ENCODE data around the gene RETREG1.

Gene RETREG1

DNA sequence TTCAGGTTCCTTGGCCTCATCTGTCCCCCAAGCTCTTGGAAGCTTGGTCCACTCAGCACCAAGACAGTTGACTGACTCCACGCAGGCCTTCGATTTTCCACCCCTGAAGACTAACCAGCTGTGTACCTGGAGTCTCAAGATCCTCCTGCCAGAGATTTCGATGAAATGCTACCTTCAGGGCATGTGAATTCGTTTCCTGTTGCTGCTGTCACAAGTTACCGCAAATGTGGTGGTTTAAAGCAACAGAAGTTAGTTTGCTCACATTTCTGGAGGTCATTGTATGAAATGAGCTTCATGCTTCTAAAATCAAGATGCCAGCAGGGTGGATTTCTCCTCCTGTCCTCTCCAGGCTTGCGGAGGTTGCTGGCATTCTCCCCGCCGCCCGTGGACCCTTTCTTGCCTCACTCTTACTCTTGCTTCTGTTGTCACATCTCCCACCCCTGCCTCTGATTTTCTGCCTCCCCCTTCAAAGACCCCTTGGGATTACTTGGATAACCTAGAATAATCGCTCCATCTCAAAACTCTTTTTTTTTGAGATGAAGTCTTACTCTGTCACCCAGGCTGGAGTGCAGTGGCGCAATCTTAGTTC is 27.6 kb upstream of the RETREG1 start:
- Histone ChIP-seq H3K4me2 (ENCODE audit: low read length) (no peak overlapping the region), H2AK5ac (ENCODE audit: low read length) (no peak overlapping the region), H2BK5ac (ENCODE audit: low read length) (no peak overlapping the region), H2BK120ac (ENCODE audit: low read depth, low read length) (no peak overlapping the region), H3K4ac (ENCODE audit: low read depth, low read length) (no peak overlapping the region), H3K79me1 (ENCODE audit: low read length) (no peaks in the 10 kb centered on the region), H3K4me1 (ENCODE audit: control insufficient read depth, low read depth, low read length) (no peaks in the 10 kb centered on the region), H3K18ac (ENCODE audit: low read length) (no peak overlapping the region), H3K9ac (ENCODE audit: low read length) (no peak overlapping the region), H3K36me3 (ENCODE audit: control insufficient read depth, insufficient read depth, low read length) (no peaks in the 10 kb centered on the region), H3K27ac (ENCODE audit: low read depth, low read length) (no peak overlapping the region), H3K23ac (ENCODE audit: low read length) (no peak overlapping the region), H3K4me3 (ENCODE audit: low read length) (no peak overlapping the region), H4K5ac (ENCODE audit: low read length) (no peak overlapping the region), H3K79me2 (ENCODE audit: control insufficient read depth, insufficient read depth, low read length) (no peaks in the 10 kb centered on the region), H3K56ac (ENCODE audit: low read length) (no peak overlapping the region), H3K27me3 (ENCODE audit: insufficient read depth, low read length, poor library complexity) (no peaks in the 10 kb centered on the region), H2BK15ac (replicated peaks; ENCODE audit: low read depth) (no peak overlapping the region), H4K8ac (ENCODE audit: low read depth, low read length) (no peak overlapping the region)
- DNase-seq: no peak
- no CpG with 5 or more reads among the region's 11 CpGs for WGBS (ENCODE audit: extremely low coverage, insufficient coverage, low lambda C conversion rate)

DNA sequence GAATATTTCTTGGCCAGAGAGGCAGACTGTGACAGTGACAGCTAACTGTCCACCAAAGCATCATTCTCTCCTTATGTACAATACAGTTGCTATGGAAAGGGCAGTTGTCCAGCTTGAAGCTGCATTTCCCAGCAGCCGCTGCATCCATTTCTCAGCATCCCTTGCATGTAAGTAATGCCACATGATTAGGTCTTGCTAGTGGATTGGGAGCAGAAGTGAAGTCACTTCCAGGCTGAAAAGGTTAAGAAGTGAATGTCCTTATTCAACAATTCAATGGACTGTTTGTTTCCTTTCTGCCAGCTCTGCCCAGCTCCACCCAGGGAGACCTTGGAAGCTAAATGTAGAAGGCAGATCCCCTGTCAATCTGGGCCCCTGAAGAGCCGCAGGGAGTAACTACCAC is 26.1 kb upstream of the RETREG1 start:
- no peaks in the 10 kb centered on the region for H3K79me2 ChIP-seq (ENCODE audit: control insufficient read depth, insufficient read depth, low read length)
- H3K27me3 ChIP-seq (ENCODE audit: insufficient read depth, low read length, poor library complexity): no peaks in the 10 kb centered on the region
- H3K56ac ChIP-seq (ENCODE audit: low read length): no peak overlapping the region
- H3K36me3 ChIP-seq (ENCODE audit: control insufficient read depth, insufficient read depth, low read length): no peaks in the 10 kb centered on the region
- no peak overlapping the region for H3K18ac ChIP-seq (ENCODE audit: low read length)
- H3K4me2 ChIP-seq (ENCODE audit: low read length): no peak overlapping the region
- no peak overlapping the region for H4K8ac ChIP-seq (ENCODE audit: low read depth, low read length)
- no peak overlapping the region for H2BK5ac ChIP-seq (ENCODE audit: low read length)
- no peak for DNase-seq
- H3K4ac ChIP-seq (ENCODE audit: low read depth, low read length): no peak overlapping the region
- no peak overlapping the region for H4K5ac ChIP-seq (ENCODE audit: low read length)
- H3K9ac ChIP-seq (ENCODE audit: low read length): no peak overlapping the region
- H3K4me1 ChIP-seq (ENCODE audit: control insufficient read depth, low read depth, low read length): no peaks in the 10 kb centered on the region
- H2AK5ac ChIP-seq (ENCODE audit: low read length): no peak overlapping the region
- H3K27ac ChIP-seq (ENCODE audit: low read depth, low read length): no peak overlapping the region
- no peak overlapping the region for H3K4me3 ChIP-seq (ENCODE audit: low read length)
- peak overlapping the region; percentile 66 for H3K23ac ChIP-seq (ENCODE audit: low read length)
- H2BK15ac ChIP-seq (replicated peaks; ENCODE audit: low read depth): no peak overlapping the region
- no CpG with 5 or more reads among the region's 2 CpGs for WGBS (ENCODE audit: extremely low coverage, insufficient coverage, low lambda C conversion rate)
- no peaks in the 10 kb centered on the region for H3K79me1 ChIP-seq (ENCODE audit: low read length)
- H2BK120ac ChIP-seq (ENCODE audit: low read depth, low read length): no peak overlapping the region

DNA sequence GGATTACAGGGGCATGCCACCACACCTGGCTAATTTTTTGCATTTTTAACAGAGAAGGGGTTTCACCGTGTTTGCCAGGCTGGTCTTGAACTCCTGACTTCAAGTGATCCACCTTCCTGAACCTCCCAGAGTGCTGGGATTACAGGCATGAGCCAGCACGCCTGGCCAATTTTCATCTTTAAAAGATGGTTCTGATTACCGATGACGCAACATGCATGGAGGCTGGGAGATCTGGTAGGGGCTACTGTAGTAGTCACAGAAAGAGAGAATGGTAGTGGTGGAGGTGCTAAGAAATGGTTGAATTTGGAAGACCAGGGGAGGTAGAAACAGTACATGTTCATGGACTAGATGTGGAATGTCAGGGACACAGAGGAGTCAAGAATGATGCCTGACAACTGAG is 22.4 kb upstream of the RETREG1 start:
- Histone ChIP-seq H3K27ac (ENCODE audit: low read depth, low read length) (no peak overlapping the region), H3K4me1 (ENCODE audit: control insufficient read depth, low read depth, low read length) (no peaks in the 10 kb centered on the region), H3K79me2 (ENCODE audit: control insufficient read depth, insufficient read depth, low read length) (no peaks in the 10 kb centered on the region), H3K56ac (ENCODE audit: low read length) (no peak overlapping the region), H3K9ac (ENCODE audit: low read length) (no peak overlapping the region), H3K79me1 (ENCODE audit: low read length) (no peaks in the 10 kb centered on the region), H3K23ac (ENCODE audit: low read length) (no peak overlapping the region), H3K4ac (ENCODE audit: low read depth, low read length) (no peak overlapping the region), H2BK120ac (ENCODE audit: low read depth, low read length) (no peak overlapping the region), H3K4me3 (ENCODE audit: low read length) (no peak overlapping the region), H2AK5ac (ENCODE audit: low read length) (no peak overlapping the region), H4K5ac (ENCODE audit: low read length) (no peak overlapping the region), H2BK5ac (ENCODE audit: low read length) (no peak overlapping the region), H3K36me3 (ENCODE audit: control insufficient read depth, insufficient read depth, low read length) (no peaks in the 10 kb centered on the region), H2BK15ac (replicated peaks; ENCODE audit: low read depth) (no peak overlapping the region), H3K4me2 (ENCODE audit: low read length) (no peak overlapping the region), H3K27me3 (ENCODE audit: insufficient read depth, low read length, poor library complexity) (no peaks in the 10 kb centered on the region), H3K18ac (ENCODE audit: low read length) (no peak overlapping the region), H4K8ac (ENCODE audit: low read depth, low read length) (no peak overlapping the region)
- DNase-seq: no peak
- WGBS (ENCODE audit: extremely low coverage, insufficient coverage, low lambda C conversion rate): no CpG with 5 or more reads among the region's 4 CpGs

DNA sequence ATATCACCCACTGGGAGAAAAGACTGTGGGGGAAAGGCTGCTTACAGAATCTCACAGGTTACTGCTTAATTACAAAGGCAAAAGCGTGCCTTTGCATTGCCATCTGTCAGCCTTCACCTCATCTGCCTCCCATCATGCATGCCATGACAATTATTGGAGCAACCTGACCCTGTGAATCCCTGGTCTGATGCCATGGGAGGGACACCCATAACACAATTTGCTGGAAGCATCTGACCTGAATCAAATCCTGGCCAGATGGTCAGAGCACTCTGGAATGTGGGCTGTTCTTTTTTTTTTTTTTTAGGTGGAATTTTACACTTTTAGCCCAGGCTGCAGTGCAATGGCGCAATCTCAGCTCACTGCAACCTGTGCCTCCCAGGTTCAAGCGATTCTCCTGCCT is 11.6 kb upstream of the RETREG1 start:
- no peak overlapping the region for H2BK15ac ChIP-seq (replicated peaks; ENCODE audit: low read depth)
- H2AK5ac ChIP-seq (ENCODE audit: low read length): no peak overlapping the region
- DNase-seq: peak; percentile 66
- H3K79me2 ChIP-seq (ENCODE audit: control insufficient read depth, insufficient read depth, low read length): no peaks in the 10 kb centered on the region
- no CpG with 5 or more reads among the region's 3 CpGs for WGBS (ENCODE audit: extremely low coverage, insufficient coverage, low lambda C conversion rate)
- no peak overlapping the region for H4K8ac ChIP-seq (ENCODE audit: low read depth, low read length)
- H2BK120ac ChIP-seq (ENCODE audit: low read depth, low read length): no peak overlapping the region
- no peak overlapping the region for H2BK5ac ChIP-seq (ENCODE audit: low read length)
- no peak overlapping the region for H3K9ac ChIP-seq (ENCODE audit: low read length)
- no peak overlapping the region for H4K5ac ChIP-seq (ENCODE audit: low read length)
- H3K23ac ChIP-seq (ENCODE audit: low read length): no peak overlapping the region
- H3K36me3 ChIP-seq (ENCODE audit: control insufficient read depth, insufficient read depth, low read length): no peaks in the 10 kb centered on the region
- no peaks in the 10 kb centered on the region for H3K4me1 ChIP-seq (ENCODE audit: control insufficient read depth, low read depth, low read length)
- H3K18ac ChIP-seq (ENCODE audit: low read length): no peak overlapping the region
- H3K4me3 ChIP-seq (ENCODE audit: low read length): no peak overlapping the region
- no peaks in the 10 kb centered on the region for H3K27me3 ChIP-seq (ENCODE audit: insufficient read depth, low read length, poor library complexity)
- H3K4ac ChIP-seq (ENCODE audit: low read depth, low read length): no peak overlapping the region
- no peaks in the 10 kb centered on the region for H3K79me1 ChIP-seq (ENCODE audit: low read length)
- no peak overlapping the region for H3K27ac ChIP-seq (ENCODE audit: low read depth, low read length)
- H3K4me2 ChIP-seq (ENCODE audit: low read length): no peak overlapping the region
- H3K56ac ChIP-seq (ENCODE audit: low read length): peak overlapping the region; percentile 17

DNA sequence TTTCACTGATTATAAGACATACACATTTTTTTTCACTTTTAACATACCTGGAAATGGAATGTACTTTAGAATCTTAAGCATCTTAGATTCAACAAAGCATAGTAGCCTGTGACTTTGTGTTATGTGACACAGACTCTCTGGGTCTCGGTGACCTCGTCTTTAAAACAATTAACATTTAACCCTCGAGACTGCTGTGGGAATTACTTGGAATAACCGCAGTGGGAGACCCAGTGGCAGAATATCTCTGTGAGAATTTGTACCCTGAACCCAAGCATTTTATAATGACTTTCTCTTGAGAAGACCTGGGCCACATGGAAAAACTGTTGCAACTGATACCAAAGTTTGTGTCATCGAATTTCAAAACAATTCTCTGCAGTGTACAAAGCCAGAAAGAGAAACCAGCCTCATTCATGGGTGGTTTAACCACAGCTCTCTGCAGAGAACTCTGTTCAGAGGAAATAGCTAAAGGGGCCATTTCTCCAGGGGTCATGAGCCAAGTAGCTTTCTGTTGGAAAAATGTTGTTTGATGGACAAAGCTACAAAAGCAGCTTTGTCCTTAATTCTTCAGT is 10.0 kb upstream of the RETREG1 start:
- Histone ChIP-seq H3K4ac (ENCODE audit: low read depth, low read length) (no peak overlapping the region), H3K27me3 (ENCODE audit: insufficient read depth, low read length, poor library complexity) (no peaks in the 10 kb centered on the region), H3K27ac (ENCODE audit: low read depth, low read length) (no peak overlapping the region), H2BK120ac (ENCODE audit: low read depth, low read length) (no peak overlapping the region), H3K4me1 (ENCODE audit: control insufficient read depth, low read depth, low read length) (no peaks in the 10 kb centered on the region), H2AK5ac (ENCODE audit: low read length) (no peak overlapping the region), H3K79me2 (ENCODE audit: control insufficient read depth, insufficient read depth, low read length) (no peaks in the 10 kb centered on the region), H3K4me2 (ENCODE audit: low read length) (no peak overlapping the region), H3K18ac (ENCODE audit: low read length) (no peak overlapping the region), H4K5ac (ENCODE audit: low read length) (no peak overlapping the region), H4K8ac (ENCODE audit: low read depth, low read length) (no peak overlapping the region), H3K23ac (ENCODE audit: low read length) (no peak overlapping the region), H3K56ac (ENCODE audit: low read length) (no peak overlapping the region), H3K79me1 (ENCODE audit: low read length) (no peaks in the 10 kb centered on the region), H2BK15ac (replicated peaks; ENCODE audit: low read depth) (no peak overlapping the region), H3K4me3 (ENCODE audit: low read length) (no peak overlapping the region), H3K36me3 (ENCODE audit: control insufficient read depth, insufficient read depth, low read length) (no peaks in the 10 kb centered on the region), H2BK5ac (ENCODE audit: low read length) (no peak overlapping the region), H3K9ac (ENCODE audit: low read length) (no peak overlapping the region)
- DNase-seq: no peak
- WGBS (ENCODE audit: extremely low coverage, insufficient coverage, low lambda C conversion rate): no CpG with 5 or more reads among the region's 5 CpGs

DNA sequence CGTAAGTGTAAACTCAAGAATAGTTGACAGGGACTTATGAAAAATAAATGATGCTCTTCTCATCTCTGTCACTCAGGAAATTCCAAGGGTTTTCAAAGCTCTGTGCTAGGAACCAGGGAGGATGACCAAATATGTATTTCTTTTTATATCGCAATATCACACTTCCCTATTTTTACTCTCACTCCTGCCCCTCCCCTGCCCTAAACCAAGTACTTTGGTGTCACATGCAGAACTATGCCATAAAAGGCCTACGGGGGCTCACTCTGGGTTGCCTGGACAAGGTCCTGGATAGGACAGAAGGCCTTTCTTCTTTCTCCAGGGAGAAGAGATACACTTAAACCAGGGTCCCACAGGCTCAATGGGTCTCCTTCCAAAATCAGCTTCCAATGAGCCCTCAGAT is 8.3 kb upstream of the RETREG1 start:
- no peaks in the 10 kb centered on the region for H3K27me3 ChIP-seq (ENCODE audit: insufficient read depth, low read length, poor library complexity)
- no peaks in the 10 kb centered on the region for H3K79me2 ChIP-seq (ENCODE audit: control insufficient read depth, insufficient read depth, low read length)
- no peaks in the 10 kb centered on the region for H3K4me1 ChIP-seq (ENCODE audit: control insufficient read depth, low read depth, low read length)
- H3K4me2 ChIP-seq (ENCODE audit: low read length): no peak overlapping the region
- H3K56ac ChIP-seq (ENCODE audit: low read length): no peak overlapping the region
- WGBS (ENCODE audit: extremely low coverage, insufficient coverage, low lambda C conversion rate): no CpG with 5 or more reads among the region's 3 CpGs
- no peak overlapping the region for H3K4me3 ChIP-seq (ENCODE audit: low read length)
- no peak overlapping the region for H3K27ac ChIP-seq (ENCODE audit: low read depth, low read length)
- no peak overlapping the region for H3K4ac ChIP-seq (ENCODE audit: low read depth, low read length)
- no peak for DNase-seq
- no peaks in the 10 kb centered on the region for H3K79me1 ChIP-seq (ENCODE audit: low read length)
- no peaks in the 10 kb centered on the region for H3K36me3 ChIP-seq (ENCODE audit: control insufficient read depth, insufficient read depth, low read length)
- H2BK15ac ChIP-seq (replicated peaks; ENCODE audit: low read depth): no peak overlapping the region
- no peak overlapping the region for H3K9ac ChIP-seq (ENCODE audit: low read length)
- no peak overlapping the region for H2AK5ac ChIP-seq (ENCODE audit: low read length)
- H4K5ac ChIP-seq (ENCODE audit: low read length): no peak overlapping the region
- H4K8ac ChIP-seq (ENCODE audit: low read depth, low read length): no peak overlapping the region
- no peak overlapping the region for H3K23ac ChIP-seq (ENCODE audit: low read length)
- H2BK120ac ChIP-seq (ENCODE audit: low read depth, low read length): no peak overlapping the region
- H3K18ac ChIP-seq (ENCODE audit: low read length): no peak overlapping the region
- no peak overlapping the region for H2BK5ac ChIP-seq (ENCODE audit: low read length)

Measured in mesendoderm (in vitro differentiated cells).